ENCODE results near the gene CDT1. TPM values are rescaled to one million over a fixed set of nuclear protein-coding genes. Genes with fewer than 3 reads are reported as not detected.
A peak's percentile ranks its signal among the peaks of the same experiment; 100 is the strongest.

Gene CDT1
- total RNA-seq, 4 donors from 2014 or later, result 0.33 to 1.8 (median 0.99) TPM

DNA sequence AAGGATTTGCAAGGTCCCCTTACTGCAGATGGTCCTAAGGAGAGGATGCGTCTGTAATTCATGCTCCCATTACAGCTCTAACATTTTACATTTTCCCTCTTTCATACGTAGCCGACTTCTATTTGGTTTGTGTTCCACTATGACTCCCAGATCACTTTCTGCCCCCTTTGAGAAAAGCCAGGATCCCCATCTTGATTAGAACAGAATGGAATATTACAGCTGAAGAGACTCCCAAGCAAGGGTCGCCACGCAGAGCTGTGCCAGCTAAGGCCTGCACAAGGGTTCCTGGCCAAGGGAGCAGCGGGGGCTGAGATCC, 3.4 kb upstream of the CDT1 start:
- WGBS, 2 donors, result 87 to 96% methylated on average over 6 of the region's 6 CpGs
- no peak overlapping the region for H3K4me3 ChIP-seq (replicated peaks in 1 of 3)
- no peak for DNase-seq

DNA sequence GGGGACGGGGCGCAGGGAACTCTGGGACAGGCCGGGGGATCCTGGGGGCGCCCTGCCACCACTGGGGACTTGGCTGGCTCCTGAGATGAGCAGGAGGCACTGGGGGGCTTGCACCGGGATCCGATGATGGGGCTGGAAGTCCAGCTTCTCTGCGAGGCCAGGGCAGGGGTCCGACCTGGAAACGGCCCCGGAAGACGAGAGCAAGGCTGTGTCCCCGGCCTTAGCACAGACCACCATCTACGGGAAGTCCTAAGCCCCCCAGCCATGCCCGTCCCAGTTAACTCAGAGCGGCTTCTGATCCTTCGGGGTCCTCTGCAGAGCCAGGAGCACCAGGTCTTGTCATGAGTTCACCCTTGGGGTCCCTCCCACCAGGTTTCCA, 573 bp downstream of the CDT1 start:
- no peak for DNase-seq
- H3K36me3 ChIP-seq, result peaks cover 0 to 4% of the 10 kb centered on the region in 2 donors
- H3K9me3 ChIP-seq, result no peaks in the 10 kb centered on the region
- peak overlapping the region in 1 of 3 donors; percentile 45 for H3K4me3 ChIP-seq (replicated peaks in 1 of 3)
- intact Hi-C loops (cut with DNase I), result no loop called here
- no peak for TF ChIP-seq POLR2A (IDR thresholded peaks at IDR 0.05)
- TF ChIP-seq, protein P1, sequence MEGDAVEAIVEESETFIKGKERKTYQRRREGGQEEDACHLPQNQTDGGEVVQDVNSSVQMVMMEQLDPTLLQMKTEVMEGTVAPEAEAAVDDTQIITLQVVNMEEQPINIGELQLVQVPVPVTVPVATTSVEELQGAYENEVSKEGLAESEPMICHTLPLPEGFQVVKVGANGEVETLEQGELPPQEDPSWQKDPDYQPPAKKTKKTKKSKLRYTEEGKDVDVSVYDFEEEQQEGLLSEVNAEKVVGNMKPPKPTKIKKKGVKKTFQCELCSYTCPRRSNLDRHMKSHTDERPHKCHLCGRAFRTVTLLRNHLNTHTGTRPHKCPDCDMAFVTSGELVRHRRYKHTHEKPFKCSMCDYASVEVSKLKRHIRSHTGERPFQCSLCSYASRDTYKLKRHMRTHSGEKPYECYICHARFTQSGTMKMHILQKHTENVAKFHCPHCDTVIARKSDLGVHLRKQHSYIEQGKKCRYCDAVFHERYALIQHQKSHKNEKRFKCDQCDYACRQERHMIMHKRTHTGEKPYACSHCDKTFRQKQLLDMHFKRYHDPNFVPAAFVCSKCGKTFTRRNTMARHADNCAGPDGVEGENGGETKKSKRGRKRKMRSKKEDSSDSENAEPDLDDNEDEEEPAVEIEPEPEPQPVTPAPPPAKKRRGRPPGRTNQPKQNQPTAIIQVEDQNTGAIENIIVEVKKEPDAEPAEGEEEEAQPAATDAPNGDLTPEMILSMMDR (IDR thresholded peaks at IDR 0.05), result no peak
- H3K4me1 ChIP-seq, result peaks cover 14 to 18% of the 10 kb centered on the region in 2 donors
- H3K27me3 ChIP-seq, result no peaks in the 10 kb centered on the region
- 5% methylated on average over 6 of the region's 16 CpGs; no CpG with 5 or more reads in 1 of the 2 donors for WGBS, 2 donors
- no peak overlapping the region for H3K27ac ChIP-seq

More for the DNA sequence above, 3.4 kb upstream of the CDT1 start:
- no peak for TF ChIP-seq POLR2A (IDR thresholded peaks at IDR 0.05)
- TF ChIP-seq, protein P1 (IDR thresholded peaks at IDR 0.05), result no peak
- no peaks in the 10 kb centered on the region for H3K36me3 ChIP-seq
- no peaks in the 10 kb centered on the region for H3K9me3 ChIP-seq
- H3K4me1 ChIP-seq, result peaks cover 14 to 18% of the 10 kb centered on the region in 2 donors
- H3K27ac ChIP-seq, result no peak overlapping the region
- H3K27me3 ChIP-seq, result no peaks in the 10 kb centered on the region
- intact Hi-C loops (cut with DNase I), result no loop called here

DNA sequence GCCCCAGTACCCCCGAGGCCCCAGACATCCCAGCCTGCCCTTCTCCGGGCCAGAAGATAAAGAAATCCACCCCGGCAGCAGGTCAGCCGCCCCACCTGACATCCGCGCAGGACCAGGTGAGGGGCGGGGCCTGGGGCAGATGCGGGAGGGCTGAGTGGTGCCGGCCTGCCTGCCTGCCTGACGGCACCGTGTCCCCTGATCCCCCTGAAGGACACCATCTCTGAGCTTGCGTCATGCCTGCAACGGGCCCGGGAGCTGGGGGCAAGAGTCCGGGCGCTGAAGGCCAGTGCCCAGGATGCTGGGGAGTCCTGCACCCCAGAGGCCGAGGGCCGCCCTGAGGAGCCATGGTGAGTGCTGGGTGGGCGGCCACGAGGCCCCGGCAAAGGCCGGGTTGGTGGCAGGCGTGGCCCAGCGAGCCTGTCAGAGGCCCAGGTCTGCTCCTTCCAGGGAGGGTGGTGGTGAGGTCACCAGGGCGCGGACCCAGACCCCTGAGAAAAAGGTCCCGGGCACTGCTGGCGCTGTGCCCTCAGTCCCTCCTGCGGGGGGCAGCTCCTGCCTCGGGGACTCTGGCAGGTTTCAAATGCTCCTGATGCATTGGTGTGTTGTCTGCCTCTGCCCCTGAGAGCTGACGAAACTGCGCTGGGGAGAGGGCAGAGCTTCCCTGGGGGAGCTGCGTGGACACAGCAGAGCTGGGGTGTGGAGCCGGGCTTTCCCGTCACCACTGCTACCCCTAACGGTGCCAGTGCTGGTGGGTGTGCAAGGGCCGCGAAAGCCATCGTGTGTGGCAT, 1.2 kb downstream of the CDT1 start:
- Histone ChIP-seq H3K27ac (no peak overlapping the region), H3K4me1 (peaks cover 14 to 22% of the 10 kb centered on the region in 2 donors), H3K36me3 (peaks cover 0 to 9% of the 10 kb centered on the region in 2 donors), H3K27me3 (no peaks in the 10 kb centered on the region), H3K9me3 (no peaks in the 10 kb centered on the region), H3K4me3 (replicated peaks in 1 of 3) (no peak overlapping the region)
- DNase-seq, result peak; percentile 35 to 55
- intact Hi-C loops (cut with DNase I), result loop anchor here (5.0 kb wide), 1 partner anchor 363 kb away; no protein-coding TSS in a partner anchor
- 9 to 24% methylated on average over 6 to 15 of the region's 39 CpGs for WGBS, 2 donors
- TF ChIP-seq, protein P1 (IDR thresholded peaks at IDR 0.05), result no peak
- TF ChIP-seq POLR2A (IDR thresholded peaks at IDR 0.05), result no peak

DNA sequence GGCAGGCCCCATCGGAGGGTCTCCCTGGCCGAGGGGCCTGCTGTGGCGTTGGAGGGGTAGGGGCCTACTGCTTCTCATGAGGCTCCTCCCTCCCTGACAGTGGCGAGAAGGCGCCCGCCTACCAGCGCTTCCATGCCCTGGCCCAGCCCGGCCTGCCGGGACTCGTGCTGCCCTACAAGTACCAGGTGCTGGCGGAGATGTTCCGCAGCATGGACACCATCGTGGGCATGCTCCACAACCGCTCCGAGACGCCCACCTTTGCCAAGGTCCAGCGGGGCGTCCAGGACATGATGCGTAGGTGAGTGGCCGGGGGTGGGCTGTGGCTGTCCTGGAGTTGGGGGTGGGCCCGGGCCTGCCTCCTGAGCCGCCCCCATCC, 1.7 kb downstream of the CDT1 start:
- 88 to 91% methylated on average over 10 to 12 of the region's 22 CpGs for WGBS, 2 donors

More for the DNA sequence above, 1.7 kb downstream of the CDT1 start:
- H3K4me3 ChIP-seq (replicated peaks in 1 of 3), result no peak overlapping the region
- no peak for DNase-seq
- peaks cover 18 to 28% of the 10 kb centered on the region in 2 donors for H3K4me1 ChIP-seq
- peaks cover 0 to 11% of the 10 kb centered on the region in 2 donors for H3K36me3 ChIP-seq
- H3K27ac ChIP-seq, result no peak overlapping the region
- TF ChIP-seq, protein P1 (IDR thresholded peaks at IDR 0.05), result no peak
- TF ChIP-seq POLR2A (IDR thresholded peaks at IDR 0.05), result no peak
- no peaks in the 10 kb centered on the region for H3K27me3 ChIP-seq
- no peaks in the 10 kb centered on the region for H3K9me3 ChIP-seq
- intact Hi-C loops (cut with DNase I), result loop anchor here (5.0 kb wide), 1 partner anchor 362 kb away; no protein-coding TSS in a partner anchor

Data from thyroid gland (tissue), 4 donors.